Hepatocyte (in vitro differentiated cells): ENCODE data around the gene CHST6. TPM values are rescaled to one million over a fixed set of nuclear protein-coding genes. Genes with fewer than 3 reads are reported as not detected.
"Not testable (repeated sequence)": the region's sequence is repeated elsewhere in the genome, so short reads cannot be mapped to it uniquely, and the experiment has no call there.

Experiments
- DNase-seq: peaks from one replicate; pipeline ENCODE4 v3.0.0-alpha.2; 2016; ENCODE audit warnings: low spot score
- H2AFZ ChIP-seq: fragments of 200-600 bp; sonication (generic); 2 replicates; pipeline ENCODE4 v1.6.0; 2016; ENCODE audit warnings: antibody characterized with exemption, mild to moderate bottlenecking
- H3K27ac ChIP-seq: fragments of 200-600 bp; sonication (generic); 2 replicates; pipeline ENCODE4 v1.5.1; 2016; ENCODE audit warnings: mild to moderate bottlenecking
- H3K27me3 ChIP-seq: fragments of 200-600 bp; sonication (generic); 2 replicates; pipeline ENCODE4 v1.6.1; 2016
- H3K36me3 ChIP-seq: fragments of 200-600 bp; sonication (generic); replicated peaks from 2 replicates; pipeline ENCODE4 v1.5.1; 2016; ENCODE audit warnings: low read depth; ENCODE audit not compliant: insufficient read depth
- H3K4me1 ChIP-seq: fragments of 200-600 bp; sonication (generic); 2 replicates; pipeline ENCODE4 v1.5.1; 2016; ENCODE audit warnings: mild to moderate bottlenecking, moderate library complexity; ENCODE audit not compliant: insufficient read depth
- H3K4me2 ChIP-seq: fragments of 200-600 bp; sonication (generic); 2 replicates; pipeline ENCODE4 v1.6.0; 2016
- H3K4me3 ChIP-seq: fragments of 200-600 bp; sonication (generic); 2 replicates; pipeline ENCODE4 v1.5.1; 2016; ENCODE audit warnings: mild to moderate bottlenecking
- H3K79me2 ChIP-seq: fragments of 200-600 bp; sonication (generic); 2 replicates; pipeline ENCODE4 v1.6.0; 2017; ENCODE audit warnings: mild to moderate bottlenecking
- H3K9me2 ChIP-seq: fragments of 200-600 bp; sonication (generic); replicated peaks from 2 replicates; pipeline ENCODE4 v1.6.0; 2017; ENCODE audit warnings: mild to moderate bottlenecking; ENCODE audit not compliant: insufficient read depth
- H3K9me3 ChIP-seq: fragments of 200-600 bp; sonication (generic); 2 replicates; pipeline ENCODE4 v1.5.1; 2016; ENCODE audit warnings: low read depth, mild to moderate bottlenecking
- H4K20me1 ChIP-seq: fragments of 200-600 bp; sonication (generic); 2 replicates; pipeline ENCODE4 v1.6.0; 2016; ENCODE audit warnings: mild to moderate bottlenecking; ENCODE audit not compliant: insufficient read depth, poor library complexity, severe bottlenecking
- EZH2 ChIP-seq: fragments of 200-600 bp; sonication (generic); IDR thresholded peaks from 2 replicates; pipeline ENCODE4 v1.6.1; 2016; ENCODE audit warnings: antibody characterized with exemption, mild to moderate bottlenecking, borderline replicate concordance
- EZH2phosphoT487 ChIP-seq: fragments of 200-600 bp; sonication (generic); IDR thresholded peaks from one replicate; pipeline ENCODE4 v1.6.1; 2018; ENCODE audit warnings: antibody characterized with exemption, mild to moderate bottlenecking, low read depth, moderate library complexity; ENCODE audit not compliant: unreplicated experiment, severe bottlenecking
- WGBS: methylation state at CpG from one replicate; pipeline ENCODE4 v1.1.6; 2016; ENCODE audit warnings: low lambda C conversion rate; ENCODE audit errors: missing lambda C conversion rate; 5-methylcytosine and 5-hydroxymethylcytosine counted together
- polyA plus RNA-seq: library from polyadenylated mRNA; unstranded; fragments of >200 nt; fragmentation: Nextera tagmentation; extraction: Ambion mirVana; gene quantifications from 2 replicates; pipeline ENCODE4 v1.2.1, GENCODE V29; 2016
- total RNA-seq: library from RNA; depleted of rRNA; stranded (reverse); fragments of >200 nt; gene quantifications from 2 replicates; pipeline ENCODE4 v1.2.3, GENCODE V29; 2014
- TF ChIP-seq, protein P1 (sequence below): fragments of 200-600 bp; sonication (generic); IDR thresholded peaks from 2 replicates; pipeline ENCODE4 v1.5.1; 2016; ENCODE audit warnings: antibody characterized with exemption, mild to moderate bottlenecking; ENCODE audit not compliant: poor library complexity

The CHST6 gene
- total and polyA plus RNA-seq, 2 experiments from 2014 or later = 0.33 to 0.37 TPM

DNA sequence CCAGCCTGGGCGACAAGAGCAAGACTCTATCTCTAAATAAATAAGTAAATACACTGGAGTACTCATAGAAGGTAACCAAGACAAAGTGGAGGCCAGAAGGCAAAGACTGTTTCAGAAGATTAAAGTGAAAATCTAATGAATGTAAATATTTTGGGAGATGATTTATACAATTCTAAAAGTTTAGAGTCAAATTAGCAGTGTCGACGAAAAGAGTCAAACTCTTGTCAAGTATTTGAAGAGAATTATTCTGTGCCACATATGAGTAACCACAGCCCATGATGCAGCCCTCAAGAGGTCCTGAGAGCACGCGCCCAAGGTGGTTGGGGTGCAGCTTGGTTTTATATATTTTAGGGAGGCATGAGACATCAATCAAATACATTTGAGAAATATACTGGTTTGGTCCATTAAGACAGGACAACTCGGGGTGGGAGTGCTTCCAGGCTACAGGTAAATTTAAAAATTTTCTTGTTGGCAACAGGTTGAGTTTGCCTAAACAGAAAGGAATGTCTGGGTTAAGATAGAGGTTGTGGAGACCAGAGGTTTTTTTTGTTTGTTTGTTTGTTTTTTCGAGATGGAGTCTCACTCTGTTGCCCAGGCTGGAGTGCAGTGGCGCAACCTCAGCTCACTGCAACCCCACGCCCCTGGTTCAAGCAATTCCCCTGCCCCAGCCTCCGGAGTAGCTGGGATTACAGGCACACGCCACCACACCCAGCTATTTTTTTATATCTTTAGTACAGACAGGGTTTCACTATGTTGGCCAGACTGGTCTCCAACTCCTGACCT lies 65.4 kb downstream of the CHST6 start:
- Histone ChIP-seq H3K9me3 (no peaks in the 10 kb centered on the region), H3K27me3 (no peaks in the 10 kb centered on the region), H4K20me1 (no peaks in the 10 kb centered on the region), H3K79me2 (peaks cover 84% of the 10 kb centered on the region), H3K36me3 (no peaks in the 10 kb centered on the region), H3K4me3 (no peak overlapping the region), H3K4me1 (no peaks in the 10 kb centered on the region), H2AFZ (no peak overlapping the region), H3K4me2 (no peak overlapping the region), H3K9me2 (no peaks in the 10 kb centered on the region), H3K27ac (no peak overlapping the region)
- DNase-seq = no peak
- 97% methylated on average over 11 of the region's 11 CpGs for WGBS
- TF ChIP-seq EZH2phosphoT487 = no peak
- TF ChIP-seq EZH2 = no peak
- TF ChIP-seq, protein P1, sequence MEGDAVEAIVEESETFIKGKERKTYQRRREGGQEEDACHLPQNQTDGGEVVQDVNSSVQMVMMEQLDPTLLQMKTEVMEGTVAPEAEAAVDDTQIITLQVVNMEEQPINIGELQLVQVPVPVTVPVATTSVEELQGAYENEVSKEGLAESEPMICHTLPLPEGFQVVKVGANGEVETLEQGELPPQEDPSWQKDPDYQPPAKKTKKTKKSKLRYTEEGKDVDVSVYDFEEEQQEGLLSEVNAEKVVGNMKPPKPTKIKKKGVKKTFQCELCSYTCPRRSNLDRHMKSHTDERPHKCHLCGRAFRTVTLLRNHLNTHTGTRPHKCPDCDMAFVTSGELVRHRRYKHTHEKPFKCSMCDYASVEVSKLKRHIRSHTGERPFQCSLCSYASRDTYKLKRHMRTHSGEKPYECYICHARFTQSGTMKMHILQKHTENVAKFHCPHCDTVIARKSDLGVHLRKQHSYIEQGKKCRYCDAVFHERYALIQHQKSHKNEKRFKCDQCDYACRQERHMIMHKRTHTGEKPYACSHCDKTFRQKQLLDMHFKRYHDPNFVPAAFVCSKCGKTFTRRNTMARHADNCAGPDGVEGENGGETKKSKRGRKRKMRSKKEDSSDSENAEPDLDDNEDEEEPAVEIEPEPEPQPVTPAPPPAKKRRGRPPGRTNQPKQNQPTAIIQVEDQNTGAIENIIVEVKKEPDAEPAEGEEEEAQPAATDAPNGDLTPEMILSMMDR = no peak

DNA sequence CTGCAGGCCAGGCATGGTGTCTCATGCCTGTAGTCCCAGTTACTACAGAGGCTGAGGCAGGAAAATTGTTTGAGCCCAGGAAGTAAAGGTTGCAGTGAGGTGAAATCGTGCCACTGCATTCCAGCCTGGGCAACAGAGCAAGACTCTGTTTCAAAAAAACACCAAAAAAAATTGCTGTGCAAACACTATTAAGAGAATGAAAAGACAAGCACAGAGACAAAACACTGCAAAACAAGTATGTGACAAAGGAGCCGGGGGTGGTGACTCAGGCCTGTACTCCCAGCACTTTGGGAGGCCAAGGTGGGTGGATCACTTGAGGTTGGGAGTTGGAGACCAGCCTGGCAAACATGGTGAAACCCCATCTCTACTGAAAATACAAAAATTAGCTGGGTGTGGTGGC lies 68.7 kb downstream of the CHST6 start:
- not testable (repeated sequence) for H2AFZ ChIP-seq, H3K27ac ChIP-seq, H3K9me2 ChIP-seq, H3K4me3 ChIP-seq, H3K4me1 ChIP-seq, H3K4me2 ChIP-seq, H4K20me1 ChIP-seq, H3K9me3 ChIP-seq, H3K27me3 ChIP-seq, H3K36me3 ChIP-seq, DNase-seq
- 92% methylated on average over 2 of the region's 2 CpGs for WGBS
- H3K79me2 ChIP-seq = peaks cover 98% of the 10 kb centered on the region

DNA sequence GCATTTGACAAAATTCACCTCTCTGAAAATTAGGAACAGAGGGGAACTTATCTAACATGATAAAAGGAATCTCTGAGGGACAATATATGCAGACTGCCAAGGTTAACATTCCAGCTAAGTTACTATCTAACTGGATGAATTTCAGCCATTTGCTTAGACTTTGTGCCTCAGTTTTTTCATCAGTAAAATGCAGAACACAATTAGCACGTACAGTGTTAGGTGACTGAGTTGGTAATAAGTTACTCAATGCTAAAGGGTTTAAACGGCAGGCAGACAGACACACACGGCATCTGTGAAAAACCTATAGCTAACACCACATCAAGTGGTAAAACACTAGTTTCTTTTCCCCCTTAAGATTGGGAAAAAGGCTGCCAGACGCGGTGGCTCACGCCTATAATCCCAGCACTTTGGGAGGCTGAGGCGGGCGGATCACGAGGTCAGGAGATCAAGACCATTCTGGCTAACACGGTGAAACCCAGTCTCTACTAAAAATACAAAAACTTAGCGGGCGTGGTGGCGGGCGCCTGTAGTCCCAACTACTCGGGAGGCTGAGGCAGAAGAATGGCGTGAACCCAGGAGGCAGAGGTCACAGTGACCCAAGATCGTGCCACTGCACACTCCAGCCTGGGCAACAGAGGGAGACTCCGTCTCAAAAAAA lies 71.0 kb downstream of the CHST6 start:
- not testable (repeated sequence) for H3K9me3 ChIP-seq, H2AFZ ChIP-seq, H3K4me3 ChIP-seq, H3K27me3 ChIP-seq, H3K9me2 ChIP-seq, H4K20me1 ChIP-seq, H3K36me3 ChIP-seq
- H3K4me2 ChIP-seq = peak overlapping the region; percentile 62
- H3K4me1 ChIP-seq = peaks cover 11% of the 10 kb centered on the region
- H3K79me2 ChIP-seq = peaks cover 95% of the 10 kb centered on the region
- DNase-seq = peak; percentile 29
- 66% methylated on average over 18 of the region's 18 CpGs for WGBS
- H3K27ac ChIP-seq = peak overlapping the region; percentile 87

DNA sequence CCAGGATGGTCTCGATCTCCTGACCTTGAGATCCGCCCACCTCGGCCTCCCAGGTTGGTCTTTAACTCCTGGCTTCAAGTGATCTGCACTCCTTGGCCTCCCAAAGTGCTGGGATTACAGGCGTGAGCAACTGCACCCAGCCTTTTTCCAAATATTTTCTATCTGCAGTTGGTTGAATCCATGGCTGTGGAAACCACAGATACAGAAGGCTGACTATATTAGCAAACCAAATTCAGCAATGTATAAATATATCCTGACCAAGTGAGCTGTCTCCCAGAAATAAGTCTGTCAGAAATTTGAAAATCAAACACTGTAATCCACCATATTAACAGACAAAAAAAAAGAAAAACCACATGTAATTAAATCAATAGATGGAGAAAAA lies 71.5 kb downstream of the CHST6 start:
- H3K9me3 ChIP-seq = no peaks in the 10 kb centered on the region
- WGBS = 90% methylated on average over 4 of the region's 4 CpGs
- DNase-seq = no peak
- TF ChIP-seq, protein P1 = no peak
- no peak for TF ChIP-seq EZH2phosphoT487
- TF ChIP-seq EZH2 = no peak
- no peak overlapping the region for H2AFZ ChIP-seq
- H3K79me2 ChIP-seq = peaks cover 95% of the 10 kb centered on the region
- H3K4me1 ChIP-seq = peaks cover 11% of the 10 kb centered on the region
- no peak overlapping the region for H3K4me3 ChIP-seq
- H3K27ac ChIP-seq = peak overlapping the region; percentile 87
- H3K9me2 ChIP-seq = no peaks in the 10 kb centered on the region
- H4K20me1 ChIP-seq = no peaks in the 10 kb centered on the region
- peak overlapping the region; percentile 62 for H3K4me2 ChIP-seq
- no peaks in the 10 kb centered on the region for H3K27me3 ChIP-seq
- no peaks in the 10 kb centered on the region for H3K36me3 ChIP-seq

Other genes with a start within 250 kb of the CHST6 start
- 73.2 and 77.3 TPM in 2 replicates for gene BCAR1, start 243.8 kb downstream of the CHST6 start, total RNA-seq
- 112 and 124 TPM in 2 replicates for gene BCAR1, start 243.8 kb downstream of the CHST6 start, polyA plus RNA-seq
- 106 and 116 TPM in 2 replicates for gene CFDP1, start 61.9 kb downstream of the CHST6 start, total RNA-seq
- 97.1 and 114 TPM in 2 replicates for gene CFDP1, start 61.9 kb downstream of the CHST6 start, polyA plus RNA-seq
- 42.1 and 43.6 TPM in 2 replicates for gene TMEM170A, start 30.8 kb downstream of the CHST6 start, total RNA-seq
- 15.0 and 21.1 TPM in 2 replicates for gene TMEM170A, start 30.8 kb downstream of the CHST6 start, polyA plus RNA-seq
- 0.32 TPM in 1 of 2 replicates, not detected in the other for gene CHST5, start 40.7 kb upstream of the CHST6 start, total RNA-seq
- not detected in 2 replicates for gene CHST5, start 40.7 kb upstream of the CHST6 start, polyA plus RNA-seq
- gene TMEM231, start 60.8 kb upstream of the CHST6 start, total RNA-seq = 5.4 and 14.2 TPM in 2 replicates
- gene TMEM231, start 60.8 kb upstream of the CHST6 start, polyA plus RNA-seq = 3.5 and 7.1 TPM in 2 replicates
- gene GABARAPL2, start 70.9 kb upstream of the CHST6 start, total RNA-seq = 106 and 143 TPM in 2 replicates
- gene GABARAPL2, start 70.9 kb upstream of the CHST6 start, polyA plus RNA-seq = 211 and 232 TPM in 2 replicates
- gene ADAT1, start 127.8 kb upstream of the CHST6 start, total RNA-seq = 29.5 and 37.9 TPM in 2 replicates
- 16.1 and 21.2 TPM in 2 replicates for gene ADAT1, start 127.8 kb upstream of the CHST6 start, polyA plus RNA-seq
- gene KARS1, start 152.2 kb upstream of the CHST6 start, total RNA-seq = 120 and 126 TPM in 2 replicates
- 86.6 and 112 TPM in 2 replicates for gene KARS1, start 152.2 kb upstream of the CHST6 start, polyA plus RNA-seq
- 48.9 and 50.2 TPM in 2 replicates for gene TERF2IP, start 152.3 kb upstream of the CHST6 start, total RNA-seq
- gene TERF2IP, start 152.3 kb upstream of the CHST6 start, polyA plus RNA-seq = 75.2 and 78.5 TPM in 2 replicates
- gene CPHXL2, start 181.6 kb upstream of the CHST6 start, total RNA-seq = not detected in 2 replicates
- not detected in 2 replicates for gene CPHXL2, start 181.6 kb upstream of the CHST6 start, polyA plus RNA-seq
- gene DUXB, start 206.0 kb upstream of the CHST6 start, total RNA-seq = not detected in 2 replicates
- not detected in 2 replicates for gene DUXB, start 206.0 kb upstream of the CHST6 start, polyA plus RNA-seq
- gene CPHXL, start 231.0 kb upstream of the CHST6 start, total RNA-seq = not detected in 2 replicates
- not detected in 2 replicates for gene CPHXL, start 231.0 kb upstream of the CHST6 start, polyA plus RNA-seq